GM21786 (cell line): Measurements from ENCODE around the gene ZGLP1.

Experiments used
- ATAC-seq: cut with Tn5 transposase; IDR thresholded peaks from one replicate; pipeline ENCODE4 v1.9.1; 2021; ENCODE audit not compliant: unreplicated experiment

Gene ZGLP1

DNA sequence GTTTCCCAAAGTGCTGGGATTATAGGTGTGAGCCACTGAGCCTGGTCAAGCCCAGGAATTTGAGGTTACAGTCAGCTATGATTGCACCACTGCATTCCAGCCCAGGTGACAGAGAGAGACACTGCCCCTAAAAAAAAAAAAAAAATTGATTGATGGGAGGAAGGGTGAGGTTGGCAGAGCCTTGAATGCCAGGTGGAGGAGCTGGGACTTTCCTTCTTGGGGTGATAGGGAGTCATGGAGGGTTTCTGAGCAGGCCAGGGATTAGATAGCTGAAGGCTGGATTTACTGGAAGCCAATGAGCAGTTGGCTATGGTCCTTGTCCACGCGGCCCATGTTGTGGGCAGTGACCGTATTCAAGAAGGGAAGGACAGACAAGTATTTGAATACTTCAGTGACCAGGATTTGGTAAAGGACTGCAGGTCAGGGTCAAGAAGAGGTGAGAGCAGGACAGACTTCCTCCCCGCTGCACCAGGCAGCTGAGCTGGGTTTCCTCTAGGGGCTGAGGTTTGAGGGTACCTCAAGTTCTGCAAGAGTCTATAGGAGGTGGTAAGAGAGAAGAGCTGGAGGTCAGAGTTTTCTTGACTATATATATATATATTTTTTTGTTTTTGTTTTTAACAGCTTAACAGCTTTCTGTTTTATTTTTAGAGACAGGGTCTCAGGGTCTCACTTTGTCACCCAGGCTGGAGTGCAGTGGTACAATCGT, 29.7 kb downstream of the ZGLP1 start:
- no peak for ATAC-seq

DNA sequence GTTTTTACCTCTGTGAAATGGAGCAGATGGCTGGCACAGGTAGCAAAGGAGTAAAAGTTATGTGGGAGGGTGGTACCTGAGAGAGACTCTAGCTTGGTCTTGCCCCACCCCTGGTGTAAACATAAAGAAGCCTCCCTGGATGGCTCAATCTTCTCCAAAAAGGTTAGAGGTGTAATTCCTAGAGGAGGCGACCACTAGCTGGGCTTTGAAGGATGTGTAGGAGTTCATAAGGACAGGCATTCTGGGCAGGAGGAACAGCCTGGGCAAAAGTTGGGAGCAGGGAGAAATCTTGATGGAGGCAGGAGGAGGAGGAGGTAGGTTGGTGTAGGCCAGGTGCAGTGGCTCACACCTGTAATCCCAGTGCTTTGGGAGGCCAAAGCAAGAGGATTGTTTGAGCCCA, 30.7 kb downstream of the ZGLP1 start:
- no peak for ATAC-seq

DNA sequence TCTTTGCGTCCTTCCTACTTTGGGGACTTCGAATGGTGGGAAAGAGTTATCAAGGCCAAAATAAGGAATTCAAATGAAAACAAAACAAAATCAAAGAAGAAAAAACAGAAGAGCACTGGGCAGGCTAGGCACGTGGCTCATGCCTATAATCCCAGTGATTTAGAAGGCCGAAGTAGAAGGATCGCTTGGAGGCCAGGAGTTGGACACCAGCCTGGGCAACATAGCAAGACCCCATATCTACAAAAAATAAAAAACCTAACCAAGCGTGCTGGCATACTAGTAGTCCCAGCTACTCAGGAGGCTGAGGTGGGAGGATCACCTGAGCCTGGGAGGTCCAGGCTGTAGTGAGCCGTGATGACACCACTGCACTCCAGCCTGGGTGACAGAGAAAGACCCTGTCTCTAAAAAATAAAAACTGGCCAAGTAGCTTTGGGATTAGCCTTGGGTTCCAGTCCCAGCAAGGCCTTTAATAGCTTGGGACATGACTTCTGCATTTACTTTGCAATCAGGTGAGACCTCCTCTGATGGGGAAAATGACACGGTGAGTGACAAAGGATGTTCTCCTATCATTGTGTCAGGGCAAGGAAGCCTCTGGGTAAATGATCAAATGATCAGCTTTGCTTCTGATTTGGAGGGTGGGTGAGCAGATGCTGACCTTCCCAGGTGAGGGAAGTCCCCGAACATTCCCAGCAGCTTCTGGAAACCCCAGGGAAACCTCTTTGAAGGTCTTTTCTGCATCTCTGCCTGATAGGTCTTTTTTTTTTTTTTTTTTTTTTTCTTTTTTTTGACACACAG, 31.6 kb downstream of the ZGLP1 start:
- no peak for ATAC-seq

DNA sequence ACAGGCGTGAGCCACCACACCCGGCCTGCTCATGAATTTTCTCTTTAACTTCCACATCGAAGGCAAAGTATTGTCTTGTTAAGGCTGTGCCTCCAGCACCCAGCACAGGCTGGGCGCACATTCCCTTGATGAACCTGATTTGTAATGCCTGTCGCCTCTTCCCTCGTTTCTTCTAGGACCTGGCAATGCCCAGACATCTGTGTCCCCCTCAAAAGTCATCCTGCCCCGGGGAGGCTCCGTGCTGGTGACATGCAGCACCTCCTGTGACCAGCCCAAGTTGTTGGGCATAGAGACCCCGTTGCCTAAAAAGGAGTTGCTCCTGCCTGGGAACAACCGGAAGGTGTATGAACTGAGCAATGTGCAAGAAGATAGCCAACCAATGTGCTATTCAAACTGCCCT, 35.0 kb downstream of the ZGLP1 start:
- ATAC-seq = no peak

DNA sequence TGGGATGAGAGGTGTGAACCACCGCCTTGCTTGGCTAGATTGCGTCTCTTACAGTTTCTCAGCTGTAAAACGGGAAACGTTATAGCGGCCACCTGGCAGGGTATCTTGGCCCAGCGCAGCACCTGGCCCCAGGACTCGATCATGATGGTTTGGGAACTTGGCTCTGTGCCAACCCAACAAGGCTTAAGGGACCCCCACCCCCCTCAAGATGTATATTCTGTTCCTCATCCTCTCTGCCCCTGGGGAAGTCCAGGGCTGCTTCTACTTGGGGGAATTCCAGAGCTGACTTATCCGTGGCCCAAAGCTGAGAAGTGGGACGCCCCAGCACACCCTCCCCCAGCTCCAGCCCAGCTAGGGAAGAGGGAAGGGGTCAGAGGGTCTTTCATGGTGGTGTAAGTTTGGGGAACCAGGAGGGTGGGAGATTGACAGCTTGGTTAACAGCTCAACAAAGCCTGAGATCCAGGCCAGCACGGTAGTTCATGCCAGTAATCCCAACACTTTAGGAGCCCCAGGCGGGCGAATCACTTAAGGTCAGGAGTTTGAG, 38.0 kb downstream of the ZGLP1 start:
- no peak for ATAC-seq

DNA sequence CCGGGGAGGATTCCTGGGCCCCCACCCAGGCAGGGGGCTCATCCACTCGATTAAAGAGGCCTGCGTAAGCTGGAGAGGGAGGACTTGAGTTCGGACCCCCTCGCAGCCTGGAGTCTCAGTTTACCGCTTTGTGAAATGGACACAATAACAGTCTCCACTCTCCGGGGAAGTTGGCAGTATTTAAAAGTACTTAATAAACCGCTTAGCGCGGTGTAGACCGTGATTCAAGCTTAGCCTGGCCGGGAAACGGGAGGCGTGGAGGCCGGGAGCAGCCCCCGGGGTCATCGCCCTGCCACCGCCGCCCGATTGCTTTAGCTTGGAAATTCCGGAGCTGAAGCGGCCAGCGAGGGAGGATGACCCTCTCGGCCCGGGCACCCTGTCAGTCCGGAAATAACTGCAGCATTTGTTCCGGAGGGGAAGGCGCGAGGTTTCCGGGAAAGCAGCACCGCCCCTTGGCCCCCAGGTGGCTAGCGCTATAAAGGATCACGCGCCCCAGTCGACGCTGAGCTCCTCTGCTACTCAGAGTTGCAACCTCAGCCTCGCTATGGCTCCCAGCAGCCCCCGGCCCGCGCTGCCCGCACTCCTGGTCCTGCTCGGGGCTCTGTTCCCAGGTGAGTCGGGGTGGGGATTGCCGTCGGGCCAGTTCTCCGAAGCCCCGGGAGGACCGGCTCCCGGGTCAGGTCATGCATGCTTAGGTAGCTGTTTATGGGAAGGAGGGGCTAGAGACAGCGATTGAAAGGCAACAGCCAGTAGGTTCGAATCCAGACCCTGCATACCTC, 38.8 kb downstream of the ZGLP1 start, which contains the start of gene ICAM1:
Gene ICAM1, plus strand, starts transcription at position 505 of the 779 bp plus-strand sequence. Its CDS starts 40 bp downstream, at position 545.
- ATAC-seq = no peak

DNA sequence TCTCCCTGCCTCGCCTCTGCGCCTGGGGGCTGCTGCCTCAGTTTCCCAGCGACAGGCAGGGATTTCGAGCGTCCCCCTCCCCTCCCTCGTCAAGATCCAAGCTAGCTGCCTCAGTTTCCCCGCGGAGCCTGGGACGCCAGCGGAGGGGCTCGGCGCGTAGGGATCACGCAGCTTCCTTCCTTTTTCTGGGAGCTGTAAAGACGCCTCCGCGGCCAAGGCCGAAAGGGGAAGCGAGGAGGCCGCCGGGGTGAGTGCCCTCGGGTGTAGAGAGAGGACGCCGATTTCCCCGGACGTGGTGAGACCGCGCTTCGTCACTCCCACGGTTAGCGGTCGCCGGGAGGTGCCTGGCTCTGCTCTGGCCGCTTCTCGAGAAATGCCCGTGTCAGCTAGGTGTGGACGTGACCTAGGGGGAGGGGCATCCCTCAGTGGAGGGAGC, 39.4 kb downstream of the ZGLP1 start:
- ATAC-seq = no peak

DNA sequence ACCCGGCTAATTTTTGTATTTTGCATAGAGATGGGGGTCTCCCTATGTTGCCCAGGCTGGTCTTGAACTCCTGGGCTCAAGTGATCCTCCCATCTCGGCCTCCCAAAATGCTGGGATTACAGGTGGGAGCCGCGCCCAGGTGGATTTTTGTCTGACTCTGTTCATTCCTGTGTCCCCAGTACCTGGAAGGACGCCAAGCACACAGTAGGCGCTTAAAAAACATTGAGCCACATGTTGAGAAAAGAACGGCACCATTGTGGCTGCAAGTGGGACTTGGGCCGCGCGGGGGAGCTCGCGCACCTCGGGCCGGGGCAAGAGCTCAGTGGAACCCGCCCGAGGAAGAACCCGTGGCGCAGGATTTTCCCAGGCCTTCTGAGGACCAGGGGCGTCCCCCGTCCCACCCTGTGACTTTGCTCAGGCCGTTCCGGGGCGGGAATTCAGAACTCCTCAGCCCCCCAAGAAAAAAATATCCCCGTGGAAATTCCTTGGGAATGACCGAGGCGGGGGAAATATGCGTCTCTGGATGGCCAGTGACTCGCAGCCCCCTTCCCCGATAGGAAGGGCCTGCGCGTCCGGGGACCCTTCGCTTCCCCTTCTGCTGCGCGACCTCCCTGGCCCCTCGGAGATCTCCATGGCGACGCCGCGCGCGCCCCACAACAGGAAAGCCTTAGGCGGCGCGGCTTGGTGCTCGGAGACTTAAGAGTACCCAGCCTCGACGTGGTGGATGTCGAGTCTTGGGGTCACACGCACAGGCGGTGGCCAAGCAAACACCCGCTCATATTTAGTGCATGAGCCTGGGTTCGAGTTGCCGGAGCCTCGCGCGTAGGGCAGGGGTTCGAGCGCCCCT, 40.1 kb downstream of the ZGLP1 start:
- ATAC-seq = no peak

DNA sequence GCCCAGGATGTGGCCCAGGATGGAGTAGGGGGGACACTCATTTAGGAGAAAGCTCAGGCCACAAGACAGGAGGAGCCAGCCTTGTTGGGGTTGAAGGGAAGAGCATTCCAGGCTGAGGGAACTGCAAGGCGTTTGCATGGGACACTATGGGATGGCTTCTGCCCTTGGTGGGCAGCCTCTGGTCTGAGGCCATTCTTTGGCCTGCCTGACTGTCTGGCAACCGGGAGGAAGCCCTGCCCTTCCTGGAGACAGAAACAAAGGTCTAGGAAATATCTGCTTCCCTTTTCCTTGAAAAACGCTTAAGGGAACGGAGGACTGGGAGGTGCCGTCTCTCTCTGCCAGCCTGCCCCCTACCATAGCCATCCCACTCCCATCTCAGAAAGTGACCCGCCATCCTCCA, 41.5 kb downstream of the ZGLP1 start:
- no peak for ATAC-seq

DNA sequence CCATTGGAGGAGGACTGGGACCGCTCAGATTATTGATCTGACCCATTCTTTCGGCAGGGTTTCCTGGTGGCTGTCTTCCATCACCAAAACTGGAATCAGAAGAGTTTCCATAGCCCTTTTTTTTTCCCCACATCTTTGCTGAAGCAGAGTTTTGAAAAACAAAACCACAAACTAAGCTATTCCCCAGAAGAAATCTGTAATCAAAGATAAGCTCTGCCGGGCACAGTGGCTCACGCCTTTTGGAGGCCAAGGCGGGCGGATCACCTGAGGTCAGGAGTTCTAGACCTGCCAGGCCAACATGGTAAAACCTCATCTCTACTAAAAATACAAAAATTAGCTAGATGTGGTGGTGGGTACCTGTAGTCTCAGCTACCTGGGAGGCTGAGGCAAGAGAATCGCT, 42.9 kb downstream of the ZGLP1 start:
- no peak for ATAC-seq

DNA sequence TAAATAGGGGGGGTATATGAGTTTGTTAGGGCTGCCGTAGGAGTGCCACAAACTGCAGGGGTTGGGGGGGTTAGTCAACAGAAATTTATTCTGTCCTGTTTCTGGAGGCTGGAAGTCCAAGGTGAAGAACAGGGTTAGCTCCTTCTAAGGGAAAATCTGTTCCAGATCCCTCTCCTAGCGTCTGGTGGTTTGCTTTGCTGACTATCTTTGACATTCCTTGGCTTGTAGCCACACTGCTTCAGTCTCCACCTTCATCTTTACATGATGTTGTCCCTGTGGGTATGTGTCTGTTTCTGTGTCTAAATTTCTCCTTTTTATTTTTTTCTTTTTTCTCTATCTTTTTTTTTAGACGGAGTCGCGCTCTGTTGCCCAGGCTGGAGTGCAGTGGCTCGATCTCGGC, 46.8 kb downstream of the ZGLP1 start:
- ATAC-seq = no peak

DNA sequence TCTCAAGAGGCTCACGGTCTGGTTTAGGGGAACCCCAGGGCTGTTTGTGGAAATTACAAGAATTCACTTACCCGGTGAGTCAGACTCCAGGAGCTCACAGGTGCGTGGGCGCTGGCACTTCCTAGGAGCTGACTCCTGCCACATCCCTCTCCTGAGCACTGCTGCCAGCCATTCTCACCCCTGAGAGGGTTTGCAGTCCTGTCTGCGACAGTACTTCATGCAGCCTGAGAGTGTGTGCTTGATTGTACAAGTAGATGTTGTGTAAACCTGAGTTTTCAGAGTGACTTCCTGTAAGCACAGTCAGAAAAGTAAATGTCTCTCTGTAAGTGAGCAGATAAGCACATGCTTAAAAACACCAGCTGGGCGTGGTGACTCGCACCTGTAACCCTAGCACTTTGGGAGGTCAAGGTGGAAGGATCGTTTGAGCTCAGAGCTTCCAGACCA, 49.5 kb downstream of the ZGLP1 start:
- no peak for ATAC-seq

DNA sequence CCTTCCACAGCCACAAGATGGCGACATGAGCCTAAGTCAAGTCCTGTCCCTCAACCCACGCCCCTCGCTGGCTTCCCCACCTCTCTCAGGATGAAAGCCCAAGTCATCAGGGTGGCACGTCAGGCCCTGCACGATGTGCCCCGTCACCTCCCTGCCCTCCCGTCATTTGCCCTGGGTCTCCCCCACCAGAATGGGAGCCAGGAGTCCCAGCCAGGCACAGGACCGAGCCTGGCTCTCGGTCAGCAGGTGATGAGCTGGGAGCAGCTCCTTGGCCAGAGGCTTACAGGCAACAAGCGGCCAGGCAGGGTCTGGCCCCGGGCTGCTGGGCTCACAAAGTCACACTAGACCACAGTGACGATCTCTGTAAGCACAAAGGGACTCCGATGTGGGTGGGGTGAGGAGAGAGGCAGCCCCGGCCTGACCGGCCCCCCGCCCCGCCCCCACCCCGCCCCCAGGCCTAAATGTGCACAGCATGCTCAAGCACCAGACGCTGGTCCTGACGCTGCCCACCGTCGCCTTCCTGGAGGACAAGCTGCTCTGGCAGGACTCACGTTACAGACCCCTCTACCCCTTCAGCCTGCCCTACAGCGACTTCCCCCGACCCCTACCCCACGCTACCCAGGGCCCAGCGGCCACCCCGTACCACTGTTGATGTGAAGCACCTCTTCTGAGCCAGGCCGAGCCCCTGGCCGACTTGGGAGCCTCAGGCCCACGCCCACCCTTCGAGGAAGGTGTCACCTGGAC, 50.3 kb downstream of the ZGLP1 start:
- no peak for ATAC-seq

DNA sequence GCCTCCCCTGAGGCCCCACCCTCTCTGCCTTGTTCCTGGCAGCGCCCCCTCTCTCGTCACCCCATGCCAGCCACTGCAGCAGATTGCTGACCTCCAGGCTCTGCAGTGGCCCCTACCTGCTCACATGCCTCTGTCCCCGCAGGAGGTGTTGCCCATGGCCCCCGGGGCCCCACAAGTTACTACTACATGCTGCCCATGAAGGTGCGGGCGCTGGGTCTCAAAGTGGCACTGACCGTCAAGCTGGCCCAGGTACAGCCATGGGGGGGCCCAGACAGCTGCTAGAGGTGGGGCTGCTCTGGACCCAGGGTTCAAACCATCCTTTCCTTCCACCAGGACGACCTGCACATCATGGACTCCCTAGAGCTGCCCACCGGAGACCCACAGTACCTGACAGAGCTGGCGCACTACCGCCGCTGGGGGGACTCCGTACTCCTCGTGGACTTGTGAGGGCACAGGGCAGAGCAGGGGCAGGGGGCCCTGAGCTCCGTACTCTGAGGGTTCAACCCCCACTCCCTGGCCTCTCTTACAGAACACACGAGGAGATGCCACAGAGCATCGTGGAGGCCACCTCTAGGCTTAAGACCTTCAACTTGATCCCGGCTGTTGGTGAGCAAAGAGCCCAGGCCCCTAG, 51.4 kb downstream of the ZGLP1 start:
- no peak for ATAC-seq

DNA sequence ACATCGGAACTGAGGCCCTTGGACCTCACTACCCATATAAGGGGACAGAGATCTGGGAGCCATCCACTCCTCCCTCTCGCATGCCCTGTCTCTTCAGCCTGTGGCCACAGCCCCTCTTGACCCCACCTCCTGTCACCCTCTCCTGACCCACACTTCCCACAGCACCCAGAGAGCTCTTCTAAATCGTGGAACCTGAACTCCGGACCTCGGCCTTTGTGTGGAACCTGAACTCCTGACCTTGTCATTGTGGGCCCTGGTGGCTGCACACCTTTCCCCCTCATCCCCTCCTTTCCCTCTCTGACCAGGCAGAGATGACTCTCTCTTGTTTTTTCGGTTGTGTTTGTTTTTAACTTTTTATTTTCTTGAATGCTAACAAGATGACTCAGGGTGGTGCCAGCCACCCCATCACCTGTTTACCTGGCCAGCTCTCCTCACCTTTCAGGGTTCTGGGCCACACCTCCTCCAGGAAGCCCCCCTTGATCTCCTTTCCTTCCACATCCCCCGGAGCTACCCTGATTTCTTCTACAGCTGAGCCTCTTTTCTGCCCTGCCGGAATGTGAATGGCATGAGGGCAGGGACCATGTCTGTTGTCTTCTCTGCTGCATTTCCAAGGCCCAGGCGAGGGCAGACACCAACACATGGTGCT, 52.5 kb downstream of the ZGLP1 start:
- no peak for ATAC-seq

DNA sequence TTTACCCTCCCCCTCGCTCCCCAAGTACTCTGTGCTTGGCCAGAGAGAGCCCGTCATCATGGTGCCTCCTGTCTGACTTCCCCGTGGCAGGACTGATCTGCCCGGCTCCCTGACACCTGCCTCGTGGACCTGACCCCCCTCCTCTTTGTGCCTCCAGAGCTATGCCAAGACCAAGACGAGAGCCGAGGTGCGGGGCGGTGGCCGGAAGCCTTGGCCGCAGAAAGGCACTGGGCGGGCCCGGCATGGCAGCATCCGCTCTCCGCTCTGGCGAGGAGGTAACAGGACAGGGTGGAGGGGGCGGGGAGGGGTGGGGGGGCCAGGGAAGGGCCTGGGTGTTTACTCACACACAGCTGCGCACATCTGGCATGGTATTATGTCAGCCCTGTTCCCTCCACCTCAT, 53.1 kb downstream of the ZGLP1 start:
- ATAC-seq = no peak

DNA sequence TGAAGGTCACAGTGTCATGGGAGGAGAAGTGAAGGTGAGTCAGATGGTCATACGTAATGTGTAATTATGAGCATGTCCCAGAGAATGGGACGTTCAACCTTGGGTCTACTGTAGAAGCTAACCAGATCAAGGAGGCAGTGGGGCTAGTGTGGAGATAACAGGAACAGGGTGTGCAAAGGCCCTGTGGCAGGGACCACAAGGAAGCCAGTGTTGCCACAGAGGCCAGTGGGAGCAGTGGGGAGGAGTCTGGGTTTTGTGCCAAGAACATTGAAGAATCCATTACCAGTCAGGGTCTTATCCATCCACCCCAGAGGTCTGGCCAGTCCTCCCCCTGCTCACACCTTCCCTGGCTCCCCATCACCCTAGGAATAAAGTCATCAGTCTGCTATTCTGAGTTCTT, 54.3 kb downstream of the ZGLP1 start:
- ATAC-seq = no peak
